SK-N-SH (cell line): ENCODE results near the gene CCNC. TPM values are rescaled to one million over a fixed set of nuclear protein-coding genes. Genes with fewer than 3 reads are reported as not detected.

ENCODE experiments used
- CTCF ChIA-PET: fragments of 300-600, 350-600 bp; formaldehyde crosslinking; extraction: SDS; loops from one replicate; lab custom pipeline; 2021; lab: Yijun Ruan, JAX
- POLR2A ChIA-PET: fragments of 350-600 bp; sonication (Branson Sonifier 250); formaldehyde crosslinking; extraction: SDS; loops from one replicate; lab custom pipeline; 2020; ENCODE audit warnings: antibody characterized with exemption, inconsistent platforms; lab: Yijun Ruan, JAX
- DNase-seq: peaks from one replicate; pipeline ENCODE4 v3.0.0; 2012
- H2AFZ ChIP-seq: fragments of 200-600 bp; sonication (generic); 2 replicates; pipeline ENCODE4 v1.8.1; 2016; ENCODE audit warnings: antibody characterized with exemption, mild to moderate bottlenecking, low read depth
- H3F3A ChIP-seq: fragments of 200-600 bp; sonication (generic); replicated peaks from 2 replicates; pipeline ENCODE3; 2016; ENCODE audit warnings: antibody characterized with exemption, mild to moderate bottlenecking; ENCODE audit not compliant: insufficient read depth
- H3K27ac ChIP-seq, 2 experiments: fragments of 200-500 bp in 1 of 2; fragments of 200-600 bp in 1 of 2; sonication (Bioruptor generic) in 1 of 2; sonication (generic), shearing (Covaris generic) in 1 of 2; 2 replicates each; pipeline versions ENCODE4 v1.5.1 to v1.6.1; 2014 to 2016; ENCODE audit warnings: low read depth in 2 of 2, inconsistent platforms in 1 of 2, low read length in 1 of 2, mild to moderate bottlenecking in 1 of 2, mixed read lengths in 1 of 2
- H3K27me3 ChIP-seq: fragments of 200-600 bp; sonication (generic), shearing (Covaris generic); 2 replicates; pipeline ENCODE4 v1.6.1; 2016; ENCODE audit warnings: mixed run types; ENCODE audit not compliant: insufficient read depth
- H3K36me3 ChIP-seq, 2 experiments: fragments of 200-500 bp in 1 of 2; fragments of 200-600 bp in 1 of 2; sonication (Bioruptor generic) in 1 of 2; sonication (generic) in 1 of 2; replicated peaks in 1 of 2; 2 replicates each; pipeline versions ENCODE3 to v1.5.1; 2014 to 2016; ENCODE audit warnings: low read length in 1 of 2, mild to moderate bottlenecking in 1 of 2; ENCODE audit not compliant: insufficient read depth in 2 of 2, control insufficient read depth in 1 of 2
- H3K4me1 ChIP-seq, 2 experiments: fragments of 200-500 bp in 1 of 2; fragments of 200-600 bp in 1 of 2; sonication (Bioruptor generic) in 1 of 2; sonication (generic), shearing (Covaris generic) in 1 of 2; 2 replicates each; pipeline versions ENCODE4 v1.5.1 to v1.6.1; 2014 to 2016; ENCODE audit warnings: low read depth in 1 of 2, low read length in 1 of 2, mixed run types in 1 of 2; ENCODE audit not compliant: insufficient read depth in 2 of 2, control insufficient read depth in 1 of 2
- H3K4me2 ChIP-seq: fragments of 200-600 bp; sonication (generic), shearing (Covaris generic); 2 replicates; pipeline ENCODE4 v1.6.1; 2017; ENCODE audit warnings: mixed run types
- H3K4me3 ChIP-seq, 2 experiments: fragments of 200-500 bp in 1 of 2; fragments of 200-600 bp in 1 of 2; sonication (Bioruptor generic) in 1 of 2; sonication (generic), shearing (Covaris generic) in 1 of 2; 2 replicates each; pipeline versions ENCODE4 v1.5.1 to v1.8.1; 2014 to 2016; ENCODE audit warnings: low read depth in 2 of 2, inconsistent platforms in 1 of 2, low read length in 1 of 2, mild to moderate bottlenecking in 1 of 2, mixed read lengths in 1 of 2, moderate library complexity in 1 of 2
- H3K79me2 ChIP-seq: fragments of 200-600 bp; sonication (generic); 2 replicates; pipeline ENCODE4 v1.8.1; 2017; ENCODE audit warnings: mild to moderate bottlenecking; ENCODE audit not compliant: insufficient read depth
- H3K9ac ChIP-seq: fragments of 200-600 bp; sonication (generic); 2 replicates; pipeline ENCODE4 v1.6.1; 2017; ENCODE audit warnings: mixed run types
- H3K9me2 ChIP-seq: fragments of 200-600 bp; sonication (generic); 2 replicates; pipeline ENCODE4 v1.6.1; 2017; ENCODE audit warnings: mixed run types
- H3K9me3 ChIP-seq: fragments of 200-600 bp; sonication (generic); 2 replicates; pipeline ENCODE4 v1.6.1; 2017; ENCODE audit warnings: mixed run types, mild to moderate bottlenecking, moderate library complexity
- H4K20me1 ChIP-seq: fragments of 200-600 bp; sonication (generic); 2 replicates; pipeline ENCODE4 v1.6.1; 2017; ENCODE audit warnings: mild to moderate bottlenecking, mixed run types; ENCODE audit not compliant: insufficient read depth
- CHD2 ChIP-seq: fragments of 150-350 bp; IDR thresholded peaks from 2 replicates; pipeline ENCODE4 v1.6.1; 2018; ENCODE audit warnings: low read length; ENCODE audit not compliant: partially characterized antibody
- CTCF ChIP-seq: fragments of 200-600 bp; sonication (generic); IDR thresholded peaks from 2 replicates; pipeline ENCODE4 v1.6.1; 2017; ENCODE audit warnings: antibody characterized with exemption, mild to moderate bottlenecking, moderate library complexity
- EZH2phosphoT487 ChIP-seq: fragments of 200-600 bp; sonication (generic); IDR thresholded peaks from 2 replicates; pipeline ENCODE4 v1.6.1; 2017; ENCODE audit warnings: low read depth, mixed run types, mild to moderate bottlenecking, antibody characterized with exemption, moderate library complexity, borderline replicate concordance
- GATA2 ChIP-seq: sonication (generic); formaldehyde crosslinking; IDR thresholded peaks from 2 replicates; pipeline ENCODE4 v1.5.0; 2020; ENCODE audit warnings: mild to moderate bottlenecking, missing genetic modification reagents
- MEF2A ChIP-seq: IDR thresholded peaks from 2 replicates; pipeline ENCODE4 v1.4.0; 2012; ENCODE audit warnings: low read depth, borderline replicate concordance
- MXI1 ChIP-seq: IDR thresholded peaks from 2 replicates; pipeline ENCODE4 v1.6.1; 2012; ENCODE audit warnings: mild to moderate bottlenecking, low read depth, low read length, improper control_type of control experiment
- RFX5 ChIP-seq: IDR thresholded peaks from 2 replicates; pipeline ENCODE4 v1.6.1; 2012; ENCODE audit warnings: mild to moderate bottlenecking, improper control_type of control experiment, low read length
- RXRA ChIP-seq: IDR thresholded peaks from 2 replicates; pipeline ENCODE4 v1.4.0; 2012; ENCODE audit warnings: low read depth, mild to moderate bottlenecking, borderline replicate concordance
- SIN3A ChIP-seq: IDR thresholded peaks from 2 replicates; pipeline ENCODE4 v1.6.1; 2012; ENCODE audit warnings: low read depth, mild to moderate bottlenecking, low read length, moderate library complexity, borderline replicate concordance
- SMC3 ChIP-seq: IDR thresholded peaks from 2 replicates; pipeline ENCODE4 v1.6.1; 2012; ENCODE audit warnings: low read depth, low read length, improper control_type of control experiment
- TCF12 ChIP-seq: IDR thresholded peaks from 2 replicates; pipeline ENCODE4 v1.4.0; 2012
- TEAD4 ChIP-seq: IDR thresholded peaks from 2 replicates; pipeline ENCODE4 v1.4.0; 2012; ENCODE audit warnings: mild to moderate bottlenecking, borderline replicate concordance; ENCODE audit not compliant: insufficient read depth
- USF1 ChIP-seq: IDR thresholded peaks from 2 replicates; pipeline ENCODE4 v1.4.0; 2012; ENCODE audit warnings: low read depth, borderline replicate concordance
- WGBS: methylation state at CpG from one replicate; pipeline ENCODE4 v1.1.6; 2017; ENCODE audit warnings: low lambda C conversion rate; 5-methylcytosine and 5-hydroxymethylcytosine counted together
- polyA plus RNA-seq, 3 experiments: library from polyadenylated mRNA; depleted of rRNA; stranded (reverse); fragments of >200 nt; gene quantifications; 2 replicates each; pipeline ENCODE4 v1.2.3, GENCODE V29; 2012

The CCNC gene
- polyA plus RNA-seq, 1 of the 3 experiments (the other 2 are of a cell fraction) = 16.0 TPM

- no peak overlapping the region for H2AFZ ChIP-seq
- peak; percentile 48 for DNase-seq
- H3K36me3 ChIP-seq = no peaks in the 10 kb centered on the region
- peaks cover 46% of the 10 kb centered on the region for H3K27me3 ChIP-seq
- H3K79me2 ChIP-seq = no peaks in the 10 kb centered on the region
- H3K4me2 ChIP-seq = peak overlapping the region; percentile 50
- H3K4me1 ChIP-seq = peaks cover 0 to 12% of the 10 kb centered on the region in 2 experiments; a peak in 1 of 4 replicates
- POLR2A ChIA-PET = interaction anchor here (1.0 kb wide), 1 partner anchor 22 kb away, joined by 4 read pairs; the partner anchor contains the start of gene CCNC
- H3K9me3 ChIP-seq = no peaks in the 10 kb centered on the region
- WGBS = 15% methylated on average over 51 of the region's 63 CpGs
- H3F3A ChIP-seq = no peaks in the 10 kb centered on the region
- no peaks in the 10 kb centered on the region for H4K20me1 ChIP-seq
- H3K9me2 ChIP-seq = no peaks in the 10 kb centered on the region
- no peak overlapping the region for H3K4me3 ChIP-seq
- H3K27ac ChIP-seq = no peak overlapping the region
- TF ChIP-seq SMC3 = no peak
- peak; percentile 4; the same call in 1 of the 2 replicates for TF ChIP-seq EZH2phosphoT487
- no peak overlapping the region for H3K9ac ChIP-seq
- CTCF ChIA-PET = interaction anchor here (0.8 to 1.0 kb wide), 2 partner anchors 19 to 21 kb away, joined by 3 read pairs; no protein-coding TSS in a partner anchor
Measured at GRCh38 chr6:99590728-99591672, 22.5 kb upstream of the CCNC start.

- DNase-seq = no peak
- H3K79me2 ChIP-seq = no peaks in the 10 kb centered on the region
- peaks cover 0 to 12% of the 10 kb centered on the region in 2 experiments; a peak in 1 of 4 replicates for H3K4me1 ChIP-seq
- no peak for TF ChIP-seq MEF2A
- TF ChIP-seq SIN3A = no peak
- no peak for TF ChIP-seq MXI1
- TF ChIP-seq USF1 = no peak
- no peak for TF ChIP-seq CHD2
- no peak for TF ChIP-seq GATA2 (CRISPR knock-in tag)
- no peak for TF ChIP-seq TCF12
- no peak for TF ChIP-seq CTCF
- no peak for TF ChIP-seq RFX5
- no peak for TF ChIP-seq RXRA
- no peak for TF ChIP-seq TEAD4
- no peaks in the 10 kb centered on the region for H3K36me3 ChIP-seq
- H3K9me2 ChIP-seq = no peaks in the 10 kb centered on the region
- no peak overlapping the region; a peak in 1 of 4 replicates for H3K4me3 ChIP-seq
- peaks cover 38% of the 10 kb centered on the region for H3K27me3 ChIP-seq
- H4K20me1 ChIP-seq = no peaks in the 10 kb centered on the region
- H3K4me2 ChIP-seq = no peak overlapping the region
- no peak overlapping the region for H2AFZ ChIP-seq
- WGBS = 50% methylated on average over 10 of the region's 10 CpGs
- CTCF ChIA-PET = interaction anchor here (0.8 to 2.8 kb wide), 8 partner anchors 19 to 156 kb away, joined by 3 to 35 read pairs (median 4); no protein-coding TSS in a partner anchor
- POLR2A ChIA-PET = interaction anchor here (1.0 kb wide), 1 partner anchor 21 kb away, joined by 4 read pairs; the partner anchor contains the start of gene CCNC
- H3F3A ChIP-seq = no peaks in the 10 kb centered on the region
- H3K27ac ChIP-seq = no peak overlapping the region
- H3K9ac ChIP-seq = no peak overlapping the region
- no peaks in the 10 kb centered on the region for H3K9me3 ChIP-seq
Measured at GRCh38 chr6:99589907-99590493, 21.5 kb upstream of the CCNC start.
